HG02623 (cell line): Measurements from ENCODE around the gene TMEM18.

Experiments used
- ATAC-seq: cut with Tn5 transposase; IDR thresholded peaks from one replicate; pipeline ENCODE4 v1.9.1; 2021; ENCODE audit warnings: moderate library complexity; ENCODE audit not compliant: unreplicated experiment

TMEM18 gene

DNA sequence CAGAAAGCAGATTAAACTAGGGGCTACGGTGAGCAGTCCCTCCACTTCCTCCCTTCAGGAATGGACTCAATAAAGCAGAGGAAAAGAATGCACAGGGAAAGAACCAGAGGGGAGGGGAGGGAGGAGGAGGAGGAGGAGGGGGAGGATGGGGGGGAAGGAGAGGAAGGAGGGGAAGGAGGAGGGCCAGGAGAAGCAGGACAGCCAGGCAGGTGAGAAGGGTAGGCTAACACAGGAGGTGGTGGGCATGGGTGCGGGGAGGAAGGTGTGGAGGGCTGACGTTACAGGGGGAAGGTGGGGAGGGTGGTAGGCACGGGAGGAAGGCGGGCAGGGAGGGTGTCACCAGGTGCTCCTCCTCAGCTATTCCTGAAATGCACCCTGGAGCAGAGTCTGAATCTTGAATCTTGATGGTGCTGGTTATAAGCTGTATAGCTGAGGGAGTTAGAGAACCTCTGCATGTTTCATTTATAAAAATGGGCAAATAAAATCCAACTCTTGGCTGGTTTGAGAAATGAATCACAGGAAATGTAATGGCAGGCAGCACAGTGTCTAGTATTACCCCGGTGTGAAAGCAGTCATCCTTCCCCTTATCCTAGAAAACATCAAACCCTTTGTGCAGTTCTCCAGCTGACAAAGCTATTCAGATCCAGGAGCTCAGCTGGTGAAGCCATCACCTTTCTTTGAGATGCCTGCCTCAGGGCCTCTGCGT, 3.4 kb downstream of the TMEM18 start:
- ATAC-seq = no peak

GRCh38 chr2:673016-673415, 4.2 kb downstream of the TMEM18 start:
- no peak for ATAC-seq

DNA sequence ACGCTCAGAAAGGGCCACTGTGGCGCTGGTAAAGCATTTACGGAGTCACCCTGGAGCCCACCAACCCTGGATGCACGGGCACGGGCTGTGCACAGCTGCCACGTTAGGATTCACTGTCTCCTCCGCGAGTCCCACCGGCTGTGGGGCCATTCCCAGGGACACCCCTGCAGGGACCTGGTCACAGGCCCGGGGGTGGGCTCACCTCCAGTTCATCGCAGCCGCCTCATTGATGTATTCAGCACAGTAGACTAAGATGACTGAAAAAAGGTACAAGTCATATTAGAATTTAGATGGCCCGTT, 4.7 kb downstream of the TMEM18 start:
- ATAC-seq = no peak

GRCh38 chr2:671787-672605, 5.2 kb downstream of the TMEM18 start:
- ATAC-seq = no peak

DNA sequence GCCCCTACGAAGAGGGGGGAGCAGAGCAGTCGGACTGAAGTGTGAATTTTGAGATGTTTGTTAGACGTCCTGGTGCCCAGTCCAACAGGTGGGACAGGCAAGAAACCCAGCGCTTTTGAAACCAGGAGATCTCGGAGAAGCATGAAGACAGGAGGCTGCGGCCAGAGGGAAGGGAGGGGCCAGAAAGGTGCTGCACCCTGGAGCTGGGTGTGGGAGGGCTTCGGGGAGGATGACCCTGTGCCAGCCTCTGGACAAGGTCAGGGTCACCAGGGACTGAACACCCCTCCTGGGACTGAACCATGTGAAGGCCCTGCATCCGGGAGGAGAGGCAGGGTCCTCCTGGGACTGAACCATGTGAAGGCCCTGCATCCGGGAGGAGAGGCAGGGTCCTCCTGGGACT, 6.1 kb downstream of the TMEM18 start:
- ATAC-seq = no peak

- no peak for ATAC-seq
Measured at GRCh38 chr2:670637-671036, 6.6 kb downstream of the TMEM18 start.

DNA sequence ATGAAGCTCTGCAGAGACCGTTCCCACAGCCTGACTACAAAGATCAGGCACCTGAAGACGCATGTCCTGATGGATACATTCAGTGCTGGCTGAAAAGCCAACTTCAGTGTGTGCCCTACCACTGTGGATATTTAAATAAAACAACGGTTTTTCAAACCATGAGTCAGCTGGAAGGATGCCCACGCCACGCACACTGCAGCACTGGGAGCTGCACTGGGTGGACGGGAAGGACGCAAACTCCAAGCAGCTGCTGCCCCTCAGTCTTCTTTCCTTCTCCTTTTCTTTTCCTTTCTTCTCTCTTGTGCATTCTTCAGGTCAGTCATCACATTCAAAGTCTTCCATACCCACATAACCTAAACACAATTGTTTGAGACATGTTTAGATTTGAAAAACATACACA, 7.9 kb downstream of the TMEM18 start:
- no peak for ATAC-seq

- no peak for ATAC-seq
Measured at GRCh38 chr2:668000-668398, 9.2 kb downstream of the TMEM18 start.

GRCh38 chr2:667332-667999, 9.7 kb downstream of the TMEM18 start:
- no peak for ATAC-seq

GRCh38 chr2:666441-666840, 10.8 kb downstream of the TMEM18 start:
- no peak for ATAC-seq

DNA sequence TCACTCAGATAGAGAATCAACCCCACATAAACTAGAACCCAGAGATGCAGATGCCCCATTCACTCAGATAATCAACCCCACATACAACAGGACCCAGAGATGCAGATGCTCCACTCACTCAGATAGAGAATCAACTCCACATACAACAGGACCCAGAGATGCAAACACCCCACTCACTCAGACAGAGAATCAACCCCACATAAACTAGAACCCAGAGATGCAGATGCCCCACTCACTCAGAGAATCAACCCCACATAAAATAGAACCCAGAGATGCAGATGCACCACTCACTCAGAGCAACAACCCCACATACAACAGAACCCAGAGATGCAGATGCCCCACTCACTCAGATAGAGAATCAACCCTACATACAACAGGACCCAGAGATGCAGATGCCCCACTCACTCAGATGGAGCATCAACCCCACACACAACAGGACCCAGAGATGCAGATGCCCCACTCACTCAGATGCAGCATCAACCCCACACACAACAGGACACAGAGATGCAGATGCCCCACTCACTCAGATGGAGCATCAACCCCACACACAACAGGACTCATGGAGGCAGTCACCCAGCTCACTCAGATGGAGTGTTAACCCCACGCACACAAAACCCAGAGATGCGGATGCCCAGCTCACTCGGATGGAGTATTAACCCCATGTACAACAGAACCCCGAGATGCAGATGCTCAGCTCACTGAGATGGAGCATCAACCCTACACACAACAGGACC, 11.7 kb downstream of the TMEM18 start:
- ATAC-seq = no peak

GRCh38 chr2:664063-664462, 13.1 kb downstream of the TMEM18 start:
- no peak for ATAC-seq

DNA sequence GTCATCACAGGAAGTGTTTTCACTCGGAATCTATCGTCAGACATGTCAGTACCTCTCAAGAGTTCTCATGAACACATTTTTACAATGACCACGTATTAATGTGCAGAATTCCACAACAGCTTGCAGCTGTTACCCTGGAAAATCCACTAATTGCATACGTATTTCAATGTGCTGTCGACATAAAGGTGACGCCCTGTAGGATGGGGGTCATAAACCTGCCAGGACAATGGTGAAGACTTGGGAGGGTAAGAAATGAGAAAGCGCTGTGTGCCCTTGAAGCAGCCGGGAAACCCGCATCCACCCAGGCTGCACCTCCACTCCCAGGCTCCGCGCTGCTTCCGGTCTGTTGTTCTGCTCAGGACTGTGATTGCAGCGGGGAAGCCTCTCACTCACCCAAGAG, 14.0 kb downstream of the TMEM18 start:
- ATAC-seq = no peak

DNA sequence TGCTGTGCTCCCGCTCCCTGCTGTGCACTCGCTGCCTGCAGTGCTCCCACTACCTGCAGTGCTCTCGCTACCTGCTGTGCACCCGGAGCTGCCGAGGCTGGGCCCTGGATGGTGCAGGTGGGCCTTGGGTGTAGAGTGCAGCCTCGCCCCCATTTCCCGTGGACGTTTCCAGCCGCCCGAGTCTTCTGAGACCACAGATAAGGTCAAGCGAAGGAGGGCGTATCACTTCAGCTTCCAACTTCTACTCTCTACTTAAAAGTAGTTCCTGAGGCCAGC, 15.9 kb downstream of the TMEM18 start:
- no peak for ATAC-seq

DNA sequence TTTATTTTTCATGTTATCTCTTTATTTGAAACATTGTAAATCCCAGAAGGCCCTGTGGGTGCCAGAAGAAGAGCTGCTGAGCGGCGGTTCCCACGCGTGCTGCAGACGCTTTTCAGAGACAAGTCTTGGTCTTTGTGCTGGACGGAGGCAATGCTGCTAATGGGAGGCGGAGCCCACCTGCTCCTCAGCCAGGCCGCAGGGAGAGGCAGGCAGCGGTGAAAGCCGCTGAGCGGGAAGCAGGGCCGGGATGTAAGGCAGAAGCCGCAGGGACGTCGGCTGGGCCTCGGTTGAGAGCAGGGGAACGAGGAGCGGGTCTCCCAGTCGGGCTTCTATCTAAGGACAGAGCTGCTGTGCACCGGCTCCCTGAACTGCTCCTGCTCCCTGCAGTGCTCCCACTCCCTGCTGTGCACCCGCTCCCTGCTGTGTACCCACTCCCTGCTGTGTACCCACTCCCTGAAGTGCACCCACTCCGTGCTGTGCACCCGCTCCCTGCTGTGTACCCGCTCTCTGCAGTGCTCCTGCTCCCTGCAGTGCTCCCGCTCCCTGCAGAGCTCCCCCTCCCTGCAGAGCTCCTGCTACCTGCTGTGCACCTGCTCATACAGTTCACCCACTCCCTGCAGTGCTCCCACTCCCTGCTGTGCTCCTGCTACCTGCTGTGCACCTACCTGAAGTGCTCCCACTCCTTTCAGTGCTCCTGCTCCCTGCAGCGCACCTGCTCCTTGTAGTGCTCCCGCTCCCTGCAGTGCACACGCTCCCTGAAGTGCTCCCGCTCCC, 16.4 kb downstream of the TMEM18 start:
- no peak for ATAC-seq

DNA sequence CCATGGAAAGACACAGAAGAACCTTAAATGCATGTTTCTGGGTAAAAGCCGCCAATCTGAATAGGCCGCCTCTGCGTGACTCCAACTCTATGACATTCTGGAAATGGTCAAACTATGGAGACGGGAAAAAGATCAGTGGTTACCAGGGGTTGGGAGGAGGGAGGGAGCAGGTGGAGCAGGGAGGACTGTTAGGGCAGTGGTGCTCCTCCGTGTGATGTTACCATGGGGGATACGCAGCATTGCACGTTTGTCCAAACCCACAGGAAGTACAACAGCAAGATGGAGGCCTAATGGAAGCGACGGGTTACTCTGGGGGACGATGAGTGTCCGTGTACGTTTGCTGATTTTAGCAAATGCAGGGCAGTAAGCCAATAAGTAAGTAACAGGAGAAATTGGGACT, 17.2 kb downstream of the TMEM18 start:
- no peak for ATAC-seq

- no peak for ATAC-seq
Measured at GRCh38 chr2:658426-658825, 18.8 kb downstream of the TMEM18 start.

GRCh38 chr2:657766-658165, 19.4 kb downstream of the TMEM18 start:
- ATAC-seq = no peak

DNA sequence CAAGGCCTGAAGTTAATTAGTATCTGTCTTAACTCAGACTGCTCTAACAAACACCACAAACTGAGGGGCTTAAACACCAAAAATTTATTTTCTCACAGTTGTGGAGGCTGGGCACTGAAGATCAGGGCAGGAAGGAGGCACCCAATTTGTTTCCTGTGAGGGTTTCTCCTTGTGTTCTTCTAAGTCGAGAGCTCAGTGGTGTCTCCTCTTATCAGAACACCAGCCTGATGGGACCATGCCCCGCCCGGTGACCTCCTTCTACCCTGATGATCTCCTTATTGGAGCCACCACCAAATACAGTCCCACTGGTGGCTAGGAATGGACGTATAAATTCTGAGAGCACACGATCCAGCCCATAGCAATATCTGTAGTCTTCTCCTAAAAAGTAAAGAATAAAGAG, 20.5 kb downstream of the TMEM18 start:
- ATAC-seq = no peak

DNA sequence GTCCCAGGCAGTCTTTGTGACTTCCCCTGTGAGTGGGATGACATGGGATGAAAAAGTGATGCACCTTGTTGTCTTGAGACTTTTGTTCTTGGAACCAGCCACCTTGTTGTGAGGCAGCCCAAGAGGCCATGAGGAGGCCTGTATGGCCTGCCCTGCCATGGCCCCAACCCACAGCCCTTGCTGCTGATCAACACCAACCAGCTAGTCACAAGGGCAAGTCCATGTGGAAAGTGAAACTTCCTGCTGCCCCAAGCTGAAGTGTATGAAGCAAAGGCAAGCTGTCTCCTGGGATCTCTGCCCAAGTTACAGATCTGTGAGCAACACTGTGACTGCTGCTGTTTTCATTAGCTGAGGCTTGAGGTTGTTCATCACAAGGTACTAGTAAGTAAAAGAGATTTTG, 21.6 kb downstream of the TMEM18 start:
- ATAC-seq = no peak

- ATAC-seq = no peak
Measured at GRCh38 chr2:654896-655295, 22.3 kb downstream of the TMEM18 start.
